Ascending aorta (tissue), 2 donors: ENCODE measurements around the gene CRB3. TPM values are rescaled to one million over a fixed set of nuclear protein-coding genes. Genes with fewer than 3 reads are reported as not detected.

ENCODE experiments used
- DNase-seq, 2 donors: peaks; one replicate each; pipeline ENCODE4 v3.0.0-alpha.2; 2019; ENCODE audit warnings: low spot score in 2 of 2
- H3K27ac ChIP-seq, 2 donors: fragments of 200-600 bp; sonication (generic); one replicate each; pipeline ENCODE4 v1.5.1; 2016 to 2017; ENCODE audit warnings: mild to moderate bottlenecking in 1 of 2
- H3K27me3 ChIP-seq: fragments of 200-600 bp; sonication (generic); one replicate; pipeline ENCODE4 v1.5.1; 2017
- H3K36me3 ChIP-seq, 2 donors: fragments of 200-600 bp; sonication (generic); one replicate each; pipeline ENCODE4 v1.5.1; 2016
- H3K4me1 ChIP-seq, 2 donors: fragments of 200-600 bp; sonication (generic); one replicate each; pipeline ENCODE4 v1.5.1; 2016 to 2017; ENCODE audit warnings: mild to moderate bottlenecking in 1 of 2
- H3K4me3 ChIP-seq, 2 donors: fragments of 200-600 bp; sonication (generic); one replicate each; pipeline ENCODE4 v1.5.1; 2016 to 2017; ENCODE audit warnings: mild to moderate bottlenecking in 1 of 2
- H3K9me3 ChIP-seq, 2 donors: fragments of 200-600 bp; sonication (generic); one replicate each; pipeline ENCODE4 v1.5.1; 2016
- CTCF ChIP-seq, 3 experiments: fragments of 200-600 bp in 2 of 3; fragments of 450-650 bp in 1 of 3; sonication (generic) in 2 of 3; IDR thresholded peaks; one replicate each; pipeline ENCODE4 v1.5.1; 2016 to 2019; ENCODE audit warnings: antibody characterized with exemption in 3 of 3, mild to moderate bottlenecking in 1 of 3, moderate library complexity in 1 of 3
- intact Hi-C: fragments of 100-400 bp; cut with DNase I; formaldehyde crosslinking; loops from one replicate; pipeline ENCODE4 v1.15.1; 2023
- total RNA-seq: library from RNA; depleted of rRNA; stranded (reverse); fragments of >200 nt; gene quantifications from one replicate; pipeline ENCODE4 v1.1.0, GENCODE V29; 2016

The CRB3 gene
- total RNA-seq, 1 donor from 2014 or later: not detected

DNA sequence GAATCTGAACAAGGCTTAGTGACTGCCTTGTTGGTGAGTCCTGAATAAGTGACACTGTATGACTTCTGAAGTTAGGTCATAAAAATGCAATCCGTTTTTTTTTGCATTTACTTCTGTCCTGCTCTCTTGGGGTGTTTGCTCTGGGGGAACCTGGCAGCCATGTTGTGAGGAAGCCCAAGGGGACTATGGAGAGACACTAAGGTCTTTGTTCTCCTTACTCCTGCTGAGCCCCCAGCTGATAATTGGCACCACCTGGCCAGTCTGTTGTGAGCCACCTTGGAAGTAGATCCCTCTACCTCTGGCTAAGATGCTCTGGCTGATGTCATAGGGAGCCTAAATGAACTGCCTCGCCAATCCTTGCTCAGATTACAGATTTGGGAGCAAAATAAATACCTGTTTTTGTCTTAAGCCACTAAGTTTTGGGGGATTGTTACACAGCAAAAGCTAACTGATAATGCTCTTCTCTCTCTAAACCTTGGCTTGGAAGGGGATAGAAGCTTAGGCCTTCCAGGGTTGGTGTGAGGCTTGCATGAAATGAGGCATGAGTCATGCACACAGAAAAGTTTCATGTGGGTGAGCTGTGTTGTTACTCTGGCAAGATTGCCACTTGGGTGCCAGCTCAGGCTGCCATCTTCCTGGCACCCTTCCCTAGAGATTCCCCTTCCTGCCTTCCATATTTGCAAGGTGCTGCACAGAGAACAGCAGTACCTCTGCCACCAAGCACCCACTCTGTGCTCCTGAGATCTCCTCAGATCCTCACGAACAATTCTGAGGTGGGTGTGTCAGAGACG lies 27.9 kb downstream of the CRB3 start:
- Histone ChIP-seq H3K36me3 (no peaks in the 10 kb centered on the region), H3K9me3 (no peaks in the 10 kb centered on the region), H3K4me3 (no peak overlapping the region), H3K27ac (no peak overlapping the region), H3K27me3 (no peaks in the 10 kb centered on the region), H3K4me1 (no peaks in the 10 kb centered on the region)
- no peak for TF ChIP-seq CTCF (IDR thresholded peaks at IDR 0.05)
- intact Hi-C loops: no loop called here
- DNase-seq: no peak

GRCh38 chr19:6494438-6495036 lies 30.5 kb downstream of the CRB3 start:
- no peak overlapping the region for H3K27ac ChIP-seq

DNA sequence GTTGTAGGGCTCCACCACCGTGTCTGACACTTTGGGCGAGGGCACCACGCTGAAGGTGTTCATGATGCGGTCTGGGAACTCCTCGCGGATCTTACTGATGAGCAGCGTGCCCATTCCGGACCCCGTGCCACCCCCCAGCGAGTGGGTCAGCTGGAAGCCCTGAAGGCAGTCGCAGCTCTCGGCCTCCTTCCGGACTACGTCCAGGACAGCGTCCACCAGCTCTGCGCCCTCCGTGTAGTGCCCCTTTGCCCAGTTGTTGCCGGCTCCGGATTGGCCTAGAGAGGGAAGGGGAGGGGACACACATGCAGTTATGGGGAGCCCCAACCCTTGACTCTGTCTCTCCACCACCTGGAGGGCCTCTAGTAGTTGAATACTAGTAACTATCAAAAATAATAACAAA lies 31.9 kb downstream of the CRB3 start:
- no peak overlapping the region for H3K27ac ChIP-seq
- no peak overlapping the region for H3K4me3 ChIP-seq
- intact Hi-C loops: no loop called here
- H3K36me3 ChIP-seq: no peaks in the 10 kb centered on the region
- TF ChIP-seq CTCF (IDR thresholded peaks at IDR 0.05): no peak
- no peak for DNase-seq
- no peaks in the 10 kb centered on the region for H3K9me3 ChIP-seq
- H3K4me1 ChIP-seq: no peaks in the 10 kb centered on the region
- no peaks in the 10 kb centered on the region for H3K27me3 ChIP-seq

More at GRCh38 chr19:6494438-6495036, 30.5 kb downstream of the CRB3 start:
- Histone ChIP-seq H3K4me3 (no peak overlapping the region), H3K36me3 (no peaks in the 10 kb centered on the region), H3K4me1 (no peaks in the 10 kb centered on the region), H3K9me3 (no peaks in the 10 kb centered on the region), H3K27me3 (no peaks in the 10 kb centered on the region)
- no peak for TF ChIP-seq CTCF (IDR thresholded peaks at IDR 0.05)
- DNase-seq: no peak
- intact Hi-C loops: no loop called here

GRCh38 chr19:6498294-6499036 lies 34.4 kb downstream of the CRB3 start:
- intact Hi-C loops: no loop called here
- no peak overlapping the region for H3K27ac ChIP-seq

More at GRCh38 chr19:6498294-6499036, 34.4 kb downstream of the CRB3 start:
- H3K27me3 ChIP-seq: peaks cover 15% of the 10 kb centered on the region
- no peak for DNase-seq
- TF ChIP-seq CTCF (IDR thresholded peaks at IDR 0.05): no peak
- H3K36me3 ChIP-seq: no peaks in the 10 kb centered on the region
- no peaks in the 10 kb centered on the region for H3K9me3 ChIP-seq
- H3K4me1 ChIP-seq: peaks cover 0 to 5% of the 10 kb centered on the region in 2 donors
- H3K4me3 ChIP-seq: no peak overlapping the region
